HepG2 (cell line): ENCODE data around the gene THRB. TPM values are rescaled to one million over a fixed set of nuclear protein-coding genes. Genes with fewer than 3 reads are reported as not detected.
A peak's percentile ranks its signal among the peaks of the same experiment; 100 is the strongest.

Experiments used
- ATAC-seq: fragments of 200-7000 bp; cut with Tn5 transposase; 3 replicates; pipeline ENCODE4 v1.9.1; 2020; ENCODE audit warnings: mild to moderate bottlenecking, moderate library complexity
- BruUV-seq: library from RNA; stranded (reverse); fragments of 400-500 nt; replicated peaks from 2 replicates; lab custom pipeline; 2021; lab: Mats Ljungman, UMichigan
- CTCF ChIA-PET: fragments of 300-600 bp; formaldehyde crosslinking; extraction: SDS; loops from one replicate; lab custom pipeline; 2021; ENCODE audit warnings: low total read pairs, inconsistent platforms, low intra/inter-chr PET ratio; lab: Yijun Ruan, JAX
- POLR2A ChIA-PET: fragments of 350-600 bp; sonication (Branson Sonifier 250); formaldehyde crosslinking; loops from one replicate; lab custom pipeline; 2020; ENCODE audit warnings: antibody characterized with exemption, inconsistent platforms; lab: Yijun Ruan, JAX
- DNase-seq: peaks from one replicate; pipeline ENCODE4 v3.0.0-alpha.2; 2015; ENCODE audit warnings: low spot score
- FAIRE-seq: peaks from 3 replicates; lab custom pipeline; 2011; peaks lifted over from hg19 to GRCh38; lab: Jason Lieb, UNC
- H2AFZ ChIP-seq: one replicate; pipeline ENCODE4 v1.6.1; 2011; ENCODE audit warnings: low read length, inconsistent platforms
- H3K27ac ChIP-seq: fragments of 300-600 bp; 3 replicates; pipeline ENCODE4 v1.8.0; 2011; ENCODE audit warnings: mixed run types, mild to moderate bottlenecking, mixed read lengths, low read length, inconsistent platforms; ENCODE audit not compliant: insufficient read depth; ENCODE audit errors: extremely low read length
- H3K27me3 ChIP-seq, 2 experiments: fragments of 200-600 bp in 1 of 2; 2 replicates in 1 of 2; 3 replicates in 1 of 2; pipeline versions ENCODE4 v1.6.0 to v1.8.0; 2011; ENCODE audit warnings: low read length in 2 of 2, mild to moderate bottlenecking in 2 of 2, moderate library complexity in 2 of 2, inconsistent platforms in 1 of 2; ENCODE audit not compliant: insufficient read depth in 2 of 2, control insufficient read depth in 1 of 2
- H3K36me3 ChIP-seq, 2 experiments: fragments of 200-600 bp in 1 of 2; replicated peaks in 1 of 2; 2 replicates in 1 of 2; 3 replicates in 1 of 2; pipeline versions ENCODE4 v1.5.1 to v1.8.0; 2011; ENCODE audit warnings: low read length in 2 of 2, inconsistent platforms in 1 of 2; ENCODE audit not compliant: insufficient read depth in 2 of 2, control insufficient read depth in 1 of 2
- H3K4me1 ChIP-seq: 2 replicates; pipeline ENCODE4 v1.5.1; 2012; ENCODE audit warnings: low read length, inconsistent platforms; ENCODE audit not compliant: insufficient read depth
- H3K4me2 ChIP-seq: 2 replicates; pipeline ENCODE4 v1.6.0; 2011; ENCODE audit warnings: low read depth, low read length, inconsistent platforms
- H3K4me3 ChIP-seq, 3 experiments: fragments of 200-600 bp in 1 of 3; sonication (generic), shearing (Covaris generic) in 1 of 3; replicated peaks in 1 of 3; 2 replicates each; pipeline ENCODE4 v1.5.1; 2011 to 2016; ENCODE audit warnings: low read length in 3 of 3, inconsistent platforms in 2 of 3, low read depth in 2 of 3, mild to moderate bottlenecking in 2 of 3, control low read depth in 1 of 3, mixed read lengths in 1 of 3; ENCODE audit not compliant: insufficient read depth in 1 of 3
- H3K79me2 ChIP-seq: one replicate; pipeline ENCODE4 v1.6.1; 2011; ENCODE audit warnings: low read length, inconsistent platforms; ENCODE audit not compliant: insufficient read depth
- H3K9ac ChIP-seq: 2 replicates; pipeline ENCODE4 v1.6.0; 2011; ENCODE audit warnings: mild to moderate bottlenecking, low read depth, low read length, inconsistent platforms; ENCODE audit not compliant: insufficient read depth
- H3K9me3 ChIP-seq: 2 replicates; pipeline ENCODE4 v1.5.1; 2012; ENCODE audit warnings: mild to moderate bottlenecking, low read length
- H4K20me1 ChIP-seq: 2 replicates; pipeline ENCODE4 v1.6.0; 2011; ENCODE audit warnings: inconsistent platforms, mild to moderate bottlenecking, low read length, moderate library complexity; ENCODE audit not compliant: insufficient read depth
- AHR ChIP-seq: IDR thresholded peaks from 2 replicates; pipeline ENCODE4 v1.6.1; 2018; ENCODE audit warnings: missing genetic modification reagents, missing compliant biosample characterization
- BCL6 ChIP-seq: IDR thresholded peaks from 2 replicates; pipeline ENCODE4 v1.6.1; 2016; ENCODE audit warnings: missing genetic modification reagents, missing compliant biosample characterization
- FOSL2 ChIP-seq: sonication (generic); formaldehyde crosslinking; IDR thresholded peaks from 2 replicates; pipeline ENCODE4 v1.4.0; 2020; ENCODE audit warnings: missing genetic modification reagents
- NFKB2 ChIP-seq: sonication (generic); formaldehyde crosslinking; IDR thresholded peaks from 2 replicates; pipeline ENCODE4 v1.4.0; 2020; ENCODE audit warnings: missing genetic modification reagents, borderline replicate concordance
- RXRB ChIP-seq: IDR thresholded peaks from 2 replicates; pipeline ENCODE4 v1.6.1; 2016; ENCODE audit warnings: borderline replicate concordance, missing genetic modification reagents, missing compliant biosample characterization
- SPEN ChIP-seq: sonication (generic); formaldehyde crosslinking; IDR thresholded peaks from 2 replicates; pipeline ENCODE4 v1.5.1; 2020; ENCODE audit warnings: low read depth, mild to moderate bottlenecking, missing genetic modification reagents
- SYNCRIP ChIP-seq: fragments of 200-400 bp; formaldehyde crosslinking; IDR thresholded peaks from 2 replicates; pipeline ENCODE4 v1.6.1; 2018; ENCODE audit warnings: mild to moderate bottlenecking, low read depth, low read length; ENCODE audit not compliant: insufficient read depth
- THAP11 ChIP-seq: IDR thresholded peaks from 2 replicates; pipeline ENCODE4 v1.6.1; 2016; ENCODE audit warnings: missing biosample characterization, missing genetic modification reagents
- ZNF317 ChIP-seq: sonication (generic); formaldehyde crosslinking; IDR thresholded peaks from 2 replicates; pipeline ENCODE4 v1.5.0; 2020; ENCODE audit warnings: mild to moderate bottlenecking, missing genetic modification reagents
- WGBS: methylation state at CpG from one replicate; pipeline ENCODE4 v1.1.6; 2017; ENCODE audit warnings: low lambda C conversion rate; 5-methylcytosine and 5-hydroxymethylcytosine counted together
- in situ Hi-C: cut with HindIII; loops from 2 replicates; pipeline ENCODE4 v1.10.0; 2017; ENCODE audit warnings: low pct_unique_long_range_greater_than_20kb; ENCODE audit not compliant: extremely low pct_ligation_motif_present
- intact Hi-C: fragments of 100-400 bp; cut with micrococcal nuclease; formaldehyde crosslinking; loops from one replicate; pipeline ENCODE4 v1.10.0; 2022; ENCODE audit not compliant: unreplicated experiment
- polyA plus RNA-seq, 8 experiments: library from polyadenylated mRNA; depleted of rRNA in 3 of 8; stranded (reverse) in 7 of 8; unstranded in 1 of 8; fragments of >200 nt; fragmentation: Illumina TruSeq in 4 of 8; extraction: Trizol in 4 of 8; gene quantifications; 2 replicates each; pipeline versions ENCODE4 v1.2.1 to v1.2.3, GENCODE V29; 2011 to 2016; ENCODE audit warnings: low read depth in 4 of 8, missing spikeins in 1 of 8, mixed read lengths in 1 of 8; ENCODE audit not compliant: insufficient read depth in 1 of 8
- total RNA-seq, 5 experiments: library from RNA; depleted of rRNA; stranded (reverse); fragments of >200 nt; fragmentation: Illumina TruSeq; extraction: Trizol; gene quantifications; 2 replicates each; pipeline ENCODE4 v1.2.3, GENCODE V29; 2016; ENCODE audit warnings: low read depth in 1 of 5
- TF ChIP-seq, protein P1 (sequence below): IDR thresholded peaks from 2 replicates; pipeline ENCODE4 v1.6.1; 2018; ENCODE audit warnings: missing genetic modification reagents, mild to moderate bottlenecking, missing compliant biosample characterization
- TF ChIP-seq, protein P2 (sequence below): sonication (generic); formaldehyde crosslinking; IDR thresholded peaks from 2 replicates; pipeline ENCODE4 v1.9.0; 2021; ENCODE audit warnings: missing genetic modification reagents, borderline replicate concordance
- TF ChIP-seq, protein P3 (sequence below): sonication (generic); formaldehyde crosslinking; IDR thresholded peaks from 2 replicates; pipeline ENCODE4 v1.5.1; 2020; ENCODE audit warnings: missing genetic modification reagents, mild to moderate bottlenecking, borderline replicate concordance
- TF ChIP-seq, protein P4 (sequence below): sonication (generic); formaldehyde crosslinking; IDR thresholded peaks from 2 replicates; pipeline ENCODE4 v1.8.0; 2022; ENCODE audit warnings: low read depth, missing genetic modification reagents
- TF ChIP-seq, protein P5 (sequence below): IDR thresholded peaks from 2 replicates; pipeline ENCODE4 v1.6.1; 2012; ENCODE audit warnings: low read length, improper control_type of control experiment

Gene THRB
- total and polyA plus RNA-seq, 2 of the 13 experiments (the other 11 are each of a cell fraction or from before 2014, with no cell fraction given) = 4.7 to 22.7 TPM

DNA sequence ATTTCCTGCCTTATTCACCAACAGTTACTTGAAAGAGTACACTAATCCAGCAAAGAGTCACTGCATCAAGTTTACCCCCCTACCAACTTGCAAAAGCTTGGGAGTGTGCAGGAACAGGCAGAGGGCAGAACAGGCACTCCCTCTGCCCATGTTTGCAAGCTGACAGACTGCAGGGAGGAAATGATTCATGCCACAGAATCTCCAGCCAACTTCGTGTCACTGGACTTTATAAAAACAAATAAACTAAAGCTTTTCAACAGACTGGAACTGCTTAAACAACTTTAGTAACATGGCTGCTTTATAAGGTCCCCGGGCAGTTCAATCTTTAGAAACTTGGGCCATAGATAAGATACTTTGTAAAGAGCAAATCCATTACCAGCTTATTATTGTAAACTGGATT lies 129.5 kb downstream of the THRB start:
- H2AFZ ChIP-seq = no peak overlapping the region
- peak overlapping the region; percentile 71 for H3K27ac ChIP-seq
- peak overlapping the region in 1 of 3 experiments; percentile 20; a peak in 2 of 6 replicates for H3K4me3 ChIP-seq
- 0% methylated on average over 2 of the region's 2 CpGs for WGBS
- in situ Hi-C loops = loop anchor here (10.0 kb wide), 1 partner anchor 130 kb away; the partner anchor contains the start of gene THRB
- intact Hi-C loops = loop anchor here (1.0 kb wide), 1 partner anchor 86 kb away; no protein-coding TSS in a partner anchor
- ChIA-PET POLR2A (interaction anchor here (0.9 to 4.6 kb wide), 5 partner anchors 8 to 130 kb away, joined by 3 to 41 read pairs (median 8); partner anchors contain the start of gene THRB), CTCF (no interaction called here)
- H4K20me1 ChIP-seq = no peaks in the 10 kb centered on the region
- peaks cover 79% of the 10 kb centered on the region for H3K4me1 ChIP-seq
- ATAC-seq (peak; percentile 96), FAIRE-seq (peak; percentile 81), DNase-seq (peak; percentile 90)
- H3K9ac ChIP-seq = peak overlapping the region; percentile 45
- H3K4me2 ChIP-seq = peak overlapping the region; percentile 60
- no peaks in the 10 kb centered on the region for H3K36me3 ChIP-seq
- H3K27me3 ChIP-seq = no peaks in the 10 kb centered on the region
- BruUV-seq = no TSS peak
- peaks cover 31% of the 10 kb centered on the region for H3K79me2 ChIP-seq
- H3K9me3 ChIP-seq = no peaks in the 10 kb centered on the region
- TF ChIP-seq FOSL2 (CRISPR knock-in tag) = peak; percentile 98
- peak; percentile 75; the same call in 1 of the 2 replicates for TF ChIP-seq RXRB (CRISPR knock-in tag)
- TF ChIP-seq AHR (CRISPR knock-in tag) = no peak
- peak; percentile 47 for TF ChIP-seq THAP11 (CRISPR knock-in tag)
- TF ChIP-seq, protein P1, sequence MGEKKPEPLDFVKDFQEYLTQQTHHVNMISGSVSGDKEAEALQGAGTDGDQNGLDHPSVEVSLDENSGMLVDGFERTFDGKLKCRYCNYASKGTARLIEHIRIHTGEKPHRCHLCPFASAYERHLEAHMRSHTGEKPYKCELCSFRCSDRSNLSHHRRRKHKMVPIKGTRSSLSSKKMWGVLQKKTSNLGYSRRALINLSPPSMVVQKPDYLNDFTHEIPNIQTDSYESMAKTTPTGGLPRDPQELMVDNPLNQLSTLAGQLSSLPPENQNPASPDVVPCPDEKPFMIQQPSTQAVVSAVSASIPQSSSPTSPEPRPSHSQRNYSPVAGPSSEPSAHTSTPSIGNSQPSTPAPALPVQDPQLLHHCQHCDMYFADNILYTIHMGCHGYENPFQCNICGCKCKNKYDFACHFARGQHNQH (CRISPR knock-in tag) = peak; percentile 90
- TF ChIP-seq, protein P2, sequence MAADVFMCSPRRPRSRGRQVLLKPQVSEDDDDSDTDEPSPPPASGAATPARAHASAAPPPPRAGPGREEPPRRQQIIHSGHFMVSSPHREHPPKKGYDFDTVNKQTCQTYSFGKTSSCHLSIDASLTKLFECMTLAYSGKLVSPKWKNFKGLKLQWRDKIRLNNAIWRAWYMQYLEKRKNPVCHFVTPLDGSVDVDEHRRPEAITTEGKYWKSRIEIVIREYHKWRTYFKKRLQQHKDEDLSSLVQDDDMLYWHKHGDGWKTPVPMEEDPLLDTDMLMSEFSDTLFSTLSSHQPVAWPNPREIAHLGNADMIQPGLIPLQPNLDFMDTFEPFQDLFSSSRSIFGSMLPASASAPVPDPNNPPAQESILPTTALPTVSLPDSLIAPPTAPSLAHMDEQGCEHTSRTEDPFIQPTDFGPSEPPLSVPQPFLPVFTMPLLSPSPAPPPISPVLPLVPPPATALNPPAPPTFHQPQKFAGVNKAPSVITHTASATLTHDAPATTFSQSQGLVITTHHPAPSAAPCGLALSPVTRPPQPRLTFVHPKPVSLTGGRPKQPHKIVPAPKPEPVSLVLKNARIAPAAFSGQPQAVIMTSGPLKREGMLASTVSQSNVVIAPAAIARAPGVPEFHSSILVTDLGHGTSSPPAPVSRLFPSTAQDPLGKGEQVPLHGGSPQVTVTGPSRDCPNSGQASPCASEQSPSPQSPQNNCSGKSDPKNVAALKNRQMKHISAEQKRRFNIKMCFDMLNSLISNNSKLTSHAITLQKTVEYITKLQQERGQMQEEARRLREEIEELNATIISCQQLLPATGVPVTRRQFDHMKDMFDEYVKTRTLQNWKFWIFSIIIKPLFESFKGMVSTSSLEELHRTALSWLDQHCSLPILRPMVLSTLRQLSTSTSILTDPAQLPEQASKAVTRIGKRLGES (CRISPR knock-in tag) = no peak
- TF ChIP-seq, protein P3, sequence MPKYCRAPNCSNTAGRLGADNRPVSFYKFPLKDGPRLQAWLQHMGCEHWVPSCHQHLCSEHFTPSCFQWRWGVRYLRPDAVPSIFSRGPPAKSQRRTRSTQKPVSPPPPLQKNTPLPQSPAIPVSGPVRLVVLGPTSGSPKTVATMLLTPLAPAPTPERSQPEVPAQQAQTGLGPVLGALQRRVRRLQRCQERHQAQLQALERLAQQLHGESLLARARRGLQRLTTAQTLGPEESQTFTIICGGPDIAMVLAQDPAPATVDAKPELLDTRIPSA (CRISPR knock-in tag) = no peak
- no peak for TF ChIP-seq SPEN (CRISPR knock-in tag)
- TF ChIP-seq NFKB2 (CRISPR knock-in tag) = no peak
- TF ChIP-seq, protein P4, sequence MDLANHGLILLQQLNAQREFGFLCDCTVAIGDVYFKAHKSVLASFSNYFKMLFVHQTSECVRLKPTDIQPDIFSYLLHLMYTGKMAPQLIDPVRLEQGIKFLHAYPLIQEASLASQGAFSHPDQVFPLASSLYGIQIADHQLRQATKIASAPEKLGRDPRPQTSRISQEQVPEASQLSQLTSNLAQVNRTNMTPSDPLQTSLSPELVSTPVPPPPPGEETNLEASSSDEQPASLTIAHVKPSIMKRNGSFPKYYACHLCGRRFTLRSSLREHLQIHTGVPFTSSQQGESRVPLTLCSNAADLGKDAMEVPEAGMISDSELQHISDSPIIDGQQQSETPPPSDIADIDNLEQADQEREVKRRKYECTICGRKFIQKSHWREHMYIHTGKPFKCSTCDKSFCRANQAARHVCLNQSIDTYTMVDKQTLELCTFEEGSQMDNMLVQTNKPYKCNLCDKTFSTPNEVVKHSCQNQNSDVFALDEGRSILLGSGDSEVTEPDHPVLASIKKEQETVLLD (CRISPR knock-in tag) = no peak
- TF ChIP-seq SYNCRIP = no peak
- TF ChIP-seq BCL6 (CRISPR knock-in tag) = 0 out of 2 replicates have a peak, but pooled peaks have one; percentile 54
- no peak for TF ChIP-seq ZNF317
- TF ChIP-seq, protein P5, sequence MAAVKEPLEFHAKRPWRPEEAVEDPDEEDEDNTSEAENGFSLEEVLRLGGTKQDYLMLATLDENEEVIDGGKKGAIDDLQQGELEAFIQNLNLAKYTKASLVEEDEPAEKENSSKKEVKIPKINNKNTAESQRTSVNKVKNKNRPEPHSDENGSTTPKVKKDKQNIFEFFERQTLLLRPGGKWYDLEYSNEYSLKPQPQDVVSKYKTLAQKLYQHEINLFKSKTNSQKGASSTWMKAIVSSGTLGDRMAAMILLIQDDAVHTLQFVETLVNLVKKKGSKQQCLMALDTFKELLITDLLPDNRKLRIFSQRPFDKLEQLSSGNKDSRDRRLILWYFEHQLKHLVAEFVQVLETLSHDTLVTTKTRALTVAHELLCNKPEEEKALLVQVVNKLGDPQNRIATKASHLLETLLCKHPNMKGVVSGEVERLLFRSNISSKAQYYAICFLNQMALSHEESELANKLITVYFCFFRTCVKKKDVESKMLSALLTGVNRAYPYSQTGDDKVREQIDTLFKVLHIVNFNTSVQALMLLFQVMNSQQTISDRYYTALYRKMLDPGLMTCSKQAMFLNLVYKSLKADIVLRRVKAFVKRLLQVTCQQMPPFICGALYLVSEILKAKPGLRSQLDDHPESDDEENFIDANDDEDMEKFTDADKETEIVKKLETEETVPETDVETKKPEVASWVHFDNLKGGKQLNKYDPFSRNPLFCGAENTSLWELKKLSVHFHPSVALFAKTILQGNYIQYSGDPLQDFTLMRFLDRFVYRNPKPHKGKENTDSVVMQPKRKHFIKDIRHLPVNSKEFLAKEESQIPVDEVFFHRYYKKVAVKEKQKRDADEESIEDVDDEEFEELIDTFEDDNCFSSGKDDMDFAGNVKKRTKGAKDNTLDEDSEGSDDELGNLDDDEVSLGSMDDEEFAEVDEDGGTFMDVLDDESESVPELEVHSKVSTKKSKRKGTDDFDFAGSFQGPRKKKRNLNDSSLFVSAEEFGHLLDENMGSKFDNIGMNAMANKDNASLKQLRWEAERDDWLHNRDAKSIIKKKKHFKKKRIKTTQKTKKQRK = no peak
